GM12878 (cell line): ENCODE data around the gene CEP63. TPM values are rescaled to one million over a fixed set of nuclear protein-coding genes. Genes with fewer than 3 reads are reported as not detected.

Experiments used
- ATAC-seq: fragments of 200-7000 bp; cut with Tn5 transposase; 3 replicates; pipeline ENCODE4 v1.9.1; 2020; ENCODE audit warnings: mild to moderate bottlenecking, moderate library complexity
- BruUV-seq: library from RNA; stranded (reverse); fragments of 400-500 nt; replicated peaks from 2 replicates; lab custom pipeline; 2021; lab: Mats Ljungman, UMichigan
- CTCF ChIA-PET: fragments of 300-600 bp; sonication (Branson Sonifier 250); formaldehyde crosslinking; extraction: SDS; loops from one replicate; lab custom pipeline; 2021; ENCODE audit warnings: inconsistent platforms; lab: Yijun Ruan, JAX
- POLR2A ChIA-PET: fragments of 350-600 bp; formaldehyde crosslinking; extraction: SDS; loops from one replicate; lab custom pipeline; 2021; ENCODE audit warnings: inconsistent platforms; lab: Charles Lee
- RAD21 ChIA-PET: fragments of 300-600 bp; sonication (Branson Sonifier 250); formaldehyde crosslinking; loops from one replicate; lab custom pipeline; 2023; ENCODE audit warnings: antibody characterized with exemption; ENCODE audit not compliant: unreplicated experiment; lab: Charles Lee
- SMC1A ChIA-PET: fragments of 300-600 bp; sonication (Branson Sonifier 250); formaldehyde crosslinking; loops from one replicate; lab custom pipeline; 2023; ENCODE audit not compliant: unreplicated experiment, uncharacterized antibody; lab: Charles Lee
- DNase-seq: peaks from one replicate; pipeline ENCODE4 v3.0.0-alpha.2; 2011; ENCODE audit warnings: low read depth, low spot score
- FAIRE-seq: peaks from 3 replicates; lab custom pipeline; 2011; peaks lifted over from hg19 to GRCh38; lab: Jason Lieb, UNC
- H2AFZ ChIP-seq: 2 replicates; pipeline ENCODE4 v1.6.0; 2011; ENCODE audit warnings: low read depth, low read length, control low read depth; ENCODE audit not compliant: control insufficient read depth
- H3K27ac ChIP-seq: 2 replicates; pipeline ENCODE4 v1.5.1; 2011; ENCODE audit warnings: control low read depth; ENCODE audit not compliant: control insufficient read depth, insufficient read depth
- H3K27me3 ChIP-seq, 2 experiments: replicated peaks in 1 of 2; 2 replicates each; pipeline versions ENCODE4 v1.6.0 to v1.6.1; 2011; ENCODE audit warnings: low read length in 1 of 2; ENCODE audit not compliant: control insufficient read depth in 2 of 2, insufficient read depth in 2 of 2
- H3K36me3 ChIP-seq, 2 experiments: 2 replicates each; pipeline ENCODE4 v1.5.1; 2011; ENCODE audit warnings: low read length in 1 of 2; ENCODE audit not compliant: control insufficient read depth in 2 of 2, insufficient read depth in 2 of 2
- H3K4me1 ChIP-seq: 2 replicates; pipeline ENCODE4 v1.6.1; 2011; ENCODE audit warnings: mild to moderate bottlenecking, low read length, moderate library complexity, mixed read lengths; ENCODE audit not compliant: control insufficient read depth, insufficient read depth
- H3K4me2 ChIP-seq: 2 replicates; pipeline ENCODE4 v1.6.0; 2011; ENCODE audit warnings: control low read depth; ENCODE audit not compliant: control insufficient read depth, insufficient read depth
- H3K4me3 ChIP-seq: fragments of 200-600 bp; sonication (generic); 2 replicates; pipeline ENCODE4 v1.5.1; 2016
- H3K79me2 ChIP-seq: 2 replicates; pipeline ENCODE4 v1.6.0; 2011; ENCODE audit warnings: low read length; ENCODE audit not compliant: control insufficient read depth, insufficient read depth
- H3K9ac ChIP-seq: 2 replicates; pipeline ENCODE4 v1.8.0; 2011; ENCODE audit warnings: low read length, control low read depth, mixed read lengths; ENCODE audit not compliant: control insufficient read depth, insufficient read depth
- H3K9me3 ChIP-seq: replicated peaks from 3 replicates; pipeline ENCODE4 v1.5.1; 2011; ENCODE audit warnings: mild to moderate bottlenecking, low read length; ENCODE audit not compliant: control insufficient read depth, insufficient read depth
- H4K20me1 ChIP-seq: 2 replicates; pipeline ENCODE4 v1.6.0; 2011; ENCODE audit not compliant: control insufficient read depth, insufficient read depth
- ATF3 ChIP-seq: IDR thresholded peaks from 2 replicates; pipeline ENCODE4 v1.6.1; 2011; ENCODE audit warnings: low read depth, mild to moderate bottlenecking, low read length, moderate library complexity, borderline replicate concordance; ENCODE audit errors: extremely low read depth
- CBX5 ChIP-seq: sonication (generic); IDR thresholded peaks from 2 replicates; pipeline ENCODE4 v1.6.1; 2016; ENCODE audit warnings: low read depth, moderate library complexity, mild to moderate bottlenecking, inconsistent platforms
- ETV6 ChIP-seq, 2 experiments: fragments of 450-650 bp in 1 of 2; IDR thresholded peaks in 1 of 2; conservative IDR thresholded peaks in 1 of 2; 2 replicates each; pipeline ENCODE4 v1.6.1; 2014; ENCODE audit warnings: antibody characterized with exemption in 1 of 2, borderline replicate concordance in 1 of 2, low read depth in 1 of 2, mild to moderate bottlenecking in 1 of 2, moderate library complexity in 1 of 2
- EZH2 ChIP-seq: IDR thresholded peaks from 2 replicates; pipeline ENCODE4 v1.6.1; 2012; ENCODE audit warnings: low read depth, mild to moderate bottlenecking, control low read depth, inconsistent platforms, low read length, borderline replicate concordance; ENCODE audit not compliant: control insufficient read depth
- FOS ChIP-seq: IDR thresholded peaks from 3 replicates; pipeline ENCODE4 v1.6.1; 2011; ENCODE audit warnings: borderline replicate concordance; ENCODE audit not compliant: insufficient read length; ENCODE audit errors: extremely low read depth
- HDAC6 ChIP-seq: fragments of 200-600 bp; sonication (generic); IDR thresholded peaks from one replicate; pipeline ENCODE4 v1.8.0; 2017; ENCODE audit warnings: antibody characterized with exemption; ENCODE audit not compliant: unreplicated experiment
- IRF3 ChIP-seq: fragments of 450-650 bp; IDR thresholded peaks from 2 replicates; pipeline ENCODE4 v1.6.1; 2014; ENCODE audit warnings: mild to moderate bottlenecking
- KLF5 ChIP-seq: fragments of 450-650 bp; IDR thresholded peaks from 2 replicates; pipeline ENCODE4 v1.6.1; 2014; ENCODE audit warnings: mild to moderate bottlenecking; ENCODE audit not compliant: partially characterized antibody
- NKRF ChIP-seq: fragments of 450-650 bp; conservative IDR thresholded peaks from 2 replicates; pipeline ENCODE4 v1.6.1; 2017; ENCODE audit warnings: mild to moderate bottlenecking, moderate library complexity
- PAX8 ChIP-seq: fragments of 450-650 bp; IDR thresholded peaks from 2 replicates; pipeline ENCODE4 v1.6.1; 2017; ENCODE audit warnings: mild to moderate bottlenecking, moderate library complexity
- PML ChIP-seq: IDR thresholded peaks from 2 replicates; pipeline ENCODE4 v1.6.1; 2012; ENCODE audit warnings: low read length, inconsistent platforms
- RAD51 ChIP-seq: fragments of 450-650 bp; IDR thresholded peaks from 2 replicates; pipeline ENCODE4 v1.6.1; 2016; ENCODE audit warnings: moderate library complexity, mild to moderate bottlenecking, inconsistent platforms
- RCOR1 ChIP-seq: conservative IDR thresholded peaks from 2 replicates; pipeline ENCODE4 v1.6.1; 2012; ENCODE audit warnings: low read depth, low read length, improper control_type of control experiment
- WGBS: methylation state at CpG from one replicate; pipeline ENCODE4 v1.1.6; 2016; ENCODE audit warnings: low lambda C conversion rate; ENCODE audit not compliant: insufficient replicate concordance, insufficient coverage; ENCODE audit errors: missing lambda C conversion rate; 5-methylcytosine and 5-hydroxymethylcytosine counted together
- in situ Hi-C: fragments of 300-500 bp; cut with MboI; formaldehyde crosslinking; loops from 9 replicates; pipeline ENCODE4 v1.14.3; 2018; ENCODE audit warnings: mixed read lengths
- intact Hi-C: fragments of 100-400 bp; cut with micrococcal nuclease; formaldehyde crosslinking; loops from one replicate; pipeline ENCODE4 v1.14.2; 2022; ENCODE audit not compliant: unreplicated experiment
- polyA plus RNA-seq, 11 experiments: library from polyadenylated mRNA; depleted of rRNA in 4 of 11; unstranded in 6 of 11; stranded (reverse) in 5 of 11; fragments of >200 nt; fragmentation: Nextera tagmentation in 4 of 11; fragmentation: Illumina TruSeq in 1 of 11; extraction: Ambion mirVana in 4 of 11; extraction: Trizol in 1 of 11; gene quantifications; 1 replicate in 1 of 11; 2 replicates in 10 of 11; pipeline versions ENCODE4 v1.2.1 to v1.2.3, GENCODE V29; 2011 to 2016; ENCODE audit warnings: inconsistent platforms in 2 of 11, missing spikeins in 2 of 11, low read depth in 1 of 11
- total RNA-seq, 4 experiments: library from RNA; depleted of rRNA in 3 of 4; stranded (reverse); fragments of >200 nt in 3 of 4; fragmentation: Illumina TruSeq in 1 of 4; extraction: Trizol in 1 of 4; gene quantifications; 2 replicates each; pipeline versions ENCODE4 v1.2.1 to v1.2.3, GENCODE V29; 2013 to 2021

CEP63 gene
- total and polyA plus RNA-seq, 10 of the 15 experiments (the other 5 are each of a cell fraction or from before 2014, with no cell fraction given), result 14.0 to 36.9 (median 26.8) TPM

DNA sequence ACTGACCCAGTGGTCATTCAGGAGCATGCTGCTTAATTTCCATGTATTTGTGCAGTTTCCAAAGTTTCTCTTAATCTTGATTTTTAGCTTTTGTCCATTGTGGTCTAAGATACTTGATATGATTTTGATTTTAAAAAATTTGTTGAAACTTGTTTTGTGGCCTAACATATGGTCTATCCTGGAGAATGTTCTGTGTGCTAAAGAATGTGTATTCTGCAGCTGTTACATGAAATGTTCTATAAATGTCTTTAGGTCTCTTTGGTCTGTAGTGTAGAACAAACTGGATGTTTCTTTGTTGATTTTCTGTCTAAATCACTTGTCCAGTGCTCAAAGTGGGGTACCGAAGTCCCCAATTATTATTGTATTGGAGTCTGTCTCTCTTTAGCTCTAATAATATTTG, 17.4 kb downstream of the CEP63 start:
- BruUV-seq, result no TSS peak
- ChIA-PET SMC1A (interaction anchor here (0.7 kb wide), 1 partner anchor 1078 kb away, joined by 4 read pairs; no protein-coding TSS in a partner anchor), POLR2A (interaction anchor here (0.8 kb wide), 1 partner anchor 25 kb away, joined by 3 read pairs; no protein-coding TSS in a partner anchor), CTCF (interaction anchor here (1.0 kb wide), 1 partner anchor 21 kb away, joined by 3 read pairs; no protein-coding TSS in a partner anchor), RAD21 (no interaction called here)
- no peaks in the 10 kb centered on the region for H4K20me1 ChIP-seq
- peaks cover 9% of the 10 kb centered on the region for H3K9me3 ChIP-seq
- intact Hi-C loops (no loop called here), in situ Hi-C loops (no loop called here)
- H3K27me3 ChIP-seq, result no peaks in the 10 kb centered on the region
- TF ChIP-seq PML (no peak), PAX8 (no peak), ATF3 (no peak), NKRF (no peak), EZH2 (no peak), ETV6 (conservative IDR thresholded peaks at IDR 0.05 in 1 of 2, IDR thresholded peaks at IDR 0.05 in 1 of 2; ENCODE audit: borderline replicate concordance in 1 of 2, low read depth in 1 of 2) (no peak), CBX5 (no peak), FOS (no peak), HDAC6 (no peak), IRF3 (no peak), KLF5 (no peak), RCOR1 (no peak), RAD51 (no peak)
- no peak overlapping the region for H2AFZ ChIP-seq
- no peak overlapping the region for H3K27ac ChIP-seq
- no peak overlapping the region for H3K9ac ChIP-seq
- H3K36me3 ChIP-seq, result peaks cover 0 to 3% of the 10 kb centered on the region in 2 experiments; a peak in 1 of 4 replicates
- WGBS, result 94% methylated on average over 1 of the region's 1 CpG
- no peak overlapping the region for H3K4me3 ChIP-seq
- no peak for ATAC-seq
- H3K4me1 ChIP-seq, result no peaks in the 10 kb centered on the region
- DNase-seq, result no peak
- no peak overlapping the region for H3K4me2 ChIP-seq
- FAIRE-seq, result no peak
- H3K79me2 ChIP-seq, result peaks cover 9% of the 10 kb centered on the region
